ENCODE data around the gene RNF125. TPM values are rescaled to one million over a fixed set of nuclear protein-coding genes. Genes with fewer than 3 reads are reported as not detected.

Gene RNF125
- polyA plus RNA-seq, 1 of the 3 experiments (the other 2 are of a cell fraction): 0.05 TPM

- peaks cover 6% of the 10 kb centered on the region for H4K20me1 ChIP-seq (ENCODE audit: insufficient read depth)
- no peak overlapping the region for H3K27ac ChIP-seq (ENCODE audit: low read depth in 2 of 2, low read length in 1 of 2)
- H3K9me2 ChIP-seq: no peaks in the 10 kb centered on the region
- CTCF ChIA-PET: no interaction called here
- no peak overlapping the region for H3K9ac ChIP-seq
- H3K4me2 ChIP-seq: no peak overlapping the region
- peaks cover 34 to 36% of the 10 kb centered on the region in 2 experiments for H3K36me3 ChIP-seq (replicated peaks in 1 of 2; ENCODE audit: control insufficient read depth in 1 of 2, insufficient read depth in 2 of 2, low read length in 1 of 2)
- POLR2A ChIA-PET: no interaction called here
- no peaks in the 10 kb centered on the region for H3K9me3 ChIP-seq
- no peak for DNase-seq
- WGBS (ENCODE audit: low lambda C conversion rate): 98% methylated on average over 5 of the region's 5 CpGs
- no peak overlapping the region for H3K4me3 ChIP-seq (ENCODE audit: low read depth in 2 of 2, low read length in 1 of 2)
- peaks cover 15% of the 10 kb centered on the region for H3K79me2 ChIP-seq (ENCODE audit: insufficient read depth)
- no peak for TF ChIP-seq FOSL2 (IDR thresholded peaks at IDR 0.05; ENCODE audit: borderline replicate concordance, low read depth)
- TF ChIP-seq MXI1 (IDR thresholded peaks at IDR 0.05; ENCODE audit: low read depth, low read length): no peak
- no peak for TF ChIP-seq RXRA (IDR thresholded peaks at IDR 0.05; ENCODE audit: borderline replicate concordance, low read depth)
- TF ChIP-seq YY1 (IDR thresholded peaks at IDR 0.05; ENCODE audit: low read depth): no peak
- TF ChIP-seq ELF1 (IDR thresholded peaks at IDR 0.05): no peak
- TF ChIP-seq RFX5 (IDR thresholded peaks at IDR 0.05; ENCODE audit: low read length): no peak
- no peak for TF ChIP-seq PBX3 (IDR thresholded peaks at IDR 0.05)
- no peak for TF ChIP-seq IRF3 (IDR thresholded peaks at IDR 0.05; ENCODE audit: low read depth, low read length)
- no peak for TF ChIP-seq ZBTB33 (IDR thresholded peaks at IDR 0.05; ENCODE audit: borderline replicate concordance, low read depth)
- TF ChIP-seq GABPA (IDR thresholded peaks at IDR 0.05; ENCODE audit: low read depth): no peak
- TF ChIP-seq FOXM1 (IDR thresholded peaks at IDR 0.05; ENCODE audit: low read depth): no peak
- peaks cover 20% of the 10 kb centered on the region for H3F3A ChIP-seq (replicated peaks; ENCODE audit: insufficient read depth)
- H2AFZ ChIP-seq (ENCODE audit: low read depth): no peak overlapping the region
- H3K4me1 ChIP-seq (ENCODE audit: control insufficient read depth in 1 of 2, insufficient read depth in 2 of 2, low read depth in 1 of 2, low read length in 1 of 2): no peaks in the 10 kb centered on the region
- H3K27me3 ChIP-seq (ENCODE audit: insufficient read depth): no peaks in the 10 kb centered on the region
These were observed 103.4 kb downstream of the RNF125 start for GRCh38 chr18:32122039-32122438.

Other genes starting within 250 kb of the RNF125 start
- gene TRAPPC8, start 75.7 kb upstream of the RNF125 start, polyA plus RNA-seq (2012; rRNA removed): 14.9 and 22.5 TPM in 2 replicates
- gene RNF138, start 73.0 kb downstream of the RNF125 start, polyA plus RNA-seq (2012; rRNA removed): 17.6 and 22.3 TPM in 2 replicates
- gene MEP1B, start 171.2 kb downstream of the RNF125 start, polyA plus RNA-seq (2012; rRNA removed): not detected in 2 replicates